HepG2 (cell line): ENCODE measurements around the gene TOR1AIP1.

Experiments used
- BRD4 ChIP-seq: sonication (generic); formaldehyde crosslinking; IDR thresholded peaks from 2 replicates; pipeline ENCODE4 v1.4.0; 2020; ENCODE audit warnings: missing genetic modification reagents
- ZNF318 ChIP-seq: sonication (generic); formaldehyde crosslinking; IDR thresholded peaks from 2 replicates; pipeline ENCODE4 v1.4.0; 2020; ENCODE audit warnings: mild to moderate bottlenecking, missing genetic modification reagents

- TF ChIP-seq BRD4 (CRISPR knock-in tag) (no peak), ZNF318 (no peak)
These were observed 40.1 kb downstream of the TOR1AIP1 start for GRCh38 chr1:179921981-179922872.
